Gastroesophageal sphincter (tissue), 4 donors: ENCODE measurements around the gene SYPL1. TPM values are rescaled to one million over a fixed set of nuclear protein-coding genes. Genes with fewer than 3 reads are reported as not detected.

ENCODE experiments used
- ATAC-seq: fragments of 150-250 bp; one replicate; pipeline ENCODE4 v1.9.1; 2016; ENCODE audit warnings: mild to moderate bottlenecking, moderate library complexity
- H3K27ac ChIP-seq, 4 donors: fragments of 200-600 bp; sonication (generic) in 3 of 4; 1 replicate in 3 of 4; 2 replicates in 1 of 4; pipeline ENCODE4 v1.5.1; 2016 to 2019
- H3K27me3 ChIP-seq: fragments of 200-600 bp; sonication (generic); one replicate; pipeline ENCODE4 v1.5.1; 2019
- H3K36me3 ChIP-seq, 2 donors: fragments of 200-600 bp; sonication (generic); one replicate each; pipeline ENCODE4 v1.5.1; 2019; ENCODE audit warnings: control low read depth in 1 of 2
- H3K4me1 ChIP-seq, 3 donors: fragments of 200-600 bp; sonication (generic); 1 replicate in 2 of 3; 2 replicates in 1 of 3; pipeline ENCODE4 v1.5.1; 2016 to 2019; ENCODE audit warnings: control low read depth in 2 of 3
- H3K4me3 ChIP-seq, 2 donors: fragments of 200-600 bp; sonication (generic); one replicate each; pipeline ENCODE4 v1.5.1; 2019; ENCODE audit warnings: mild to moderate bottlenecking in 1 of 2, moderate library complexity in 1 of 2
- H3K9me3 ChIP-seq, 3 donors: fragments of 200-600 bp; sonication (generic); one replicate each; pipeline ENCODE4 v1.5.1; 2017 to 2019; ENCODE audit warnings: control low read depth in 2 of 3
- EP300 ChIP-seq: sonication (generic); formaldehyde crosslinking; IDR thresholded peaks from one replicate; pipeline ENCODE4 v1.6.1; 2017; ENCODE audit warnings: antibody characterized with exemption, mild to moderate bottlenecking
- POLR2A ChIP-seq, 2 donors: fragments of 450-650 bp; IDR thresholded peaks; one replicate each; pipeline ENCODE4 v1.6.1; 2017; ENCODE audit warnings: antibody characterized with exemption in 2 of 2, mild to moderate bottlenecking in 2 of 2, moderate library complexity in 1 of 2
- POLR2AphosphoS5 ChIP-seq: sonication (generic); formaldehyde crosslinking; IDR thresholded peaks from one replicate; pipeline ENCODE4 v1.6.1; 2017; ENCODE audit warnings: antibody characterized with exemption
- WGBS, 2 donors: methylation state at CpG; one replicate each; pipeline ENCODE4 v1.1.5; 2018; ENCODE audit warnings: low coverage in 1 of 2; 5-methylcytosine and 5-hydroxymethylcytosine counted together
- total RNA-seq, 4 donors: library from RNA; depleted of rRNA; stranded (reverse); fragments of >200 nt; gene quantifications; one replicate each; pipeline ENCODE4 v1.1.0, GENCODE V29; 2016
- TF ChIP-seq, protein P1 (sequence below), 4 experiments: fragments of 200-600 bp in 2 of 4; fragments of 450-650 bp in 2 of 4; sonication (generic) in 1 of 4; IDR thresholded peaks; one replicate each; pipeline ENCODE4 v1.5.1; 2017 to 2019; ENCODE audit warnings: antibody characterized with exemption in 4 of 4, mild to moderate bottlenecking in 2 of 4, moderate library complexity in 2 of 4

The SYPL1 gene
- total RNA-seq, 4 donors from 2014 or later, result 80.0 to 132 (median 93.2) TPM

DNA sequence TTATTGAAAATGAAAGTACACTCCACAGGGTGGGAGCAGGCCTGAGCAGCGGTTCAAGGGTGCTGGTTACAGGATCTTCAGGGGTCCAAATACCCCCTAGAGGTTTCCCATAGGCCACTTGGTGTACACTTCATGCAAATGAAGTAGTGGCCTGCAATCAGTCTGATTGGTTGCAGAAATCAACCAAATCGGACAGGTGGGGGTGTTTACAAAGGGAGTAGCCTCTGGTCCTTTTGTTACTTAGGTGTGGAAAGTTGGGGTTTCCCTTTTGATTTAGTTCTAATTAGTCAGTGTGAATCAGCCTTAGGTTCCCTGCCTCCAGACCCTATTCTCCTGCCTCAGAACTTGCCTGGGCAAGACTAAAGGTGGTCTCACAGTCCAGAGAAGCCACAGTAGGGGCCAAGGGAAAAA lies 49.6 kb downstream of the SYPL1 start:
- H3K36me3 ChIP-seq, result no peaks in the 10 kb centered on the region
- no peak for ATAC-seq
- no peak for TF ChIP-seq EP300
- TF ChIP-seq, protein P1, sequence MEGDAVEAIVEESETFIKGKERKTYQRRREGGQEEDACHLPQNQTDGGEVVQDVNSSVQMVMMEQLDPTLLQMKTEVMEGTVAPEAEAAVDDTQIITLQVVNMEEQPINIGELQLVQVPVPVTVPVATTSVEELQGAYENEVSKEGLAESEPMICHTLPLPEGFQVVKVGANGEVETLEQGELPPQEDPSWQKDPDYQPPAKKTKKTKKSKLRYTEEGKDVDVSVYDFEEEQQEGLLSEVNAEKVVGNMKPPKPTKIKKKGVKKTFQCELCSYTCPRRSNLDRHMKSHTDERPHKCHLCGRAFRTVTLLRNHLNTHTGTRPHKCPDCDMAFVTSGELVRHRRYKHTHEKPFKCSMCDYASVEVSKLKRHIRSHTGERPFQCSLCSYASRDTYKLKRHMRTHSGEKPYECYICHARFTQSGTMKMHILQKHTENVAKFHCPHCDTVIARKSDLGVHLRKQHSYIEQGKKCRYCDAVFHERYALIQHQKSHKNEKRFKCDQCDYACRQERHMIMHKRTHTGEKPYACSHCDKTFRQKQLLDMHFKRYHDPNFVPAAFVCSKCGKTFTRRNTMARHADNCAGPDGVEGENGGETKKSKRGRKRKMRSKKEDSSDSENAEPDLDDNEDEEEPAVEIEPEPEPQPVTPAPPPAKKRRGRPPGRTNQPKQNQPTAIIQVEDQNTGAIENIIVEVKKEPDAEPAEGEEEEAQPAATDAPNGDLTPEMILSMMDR (IDR thresholded peaks at IDR 0.05), result no peak
- no peak for TF ChIP-seq POLR2A (IDR thresholded peaks at IDR 0.05)
- TF ChIP-seq POLR2AphosphoS5, result no peak
- no peaks in the 10 kb centered on the region for H3K9me3 ChIP-seq
- H3K27ac ChIP-seq, result peak overlapping the region in 1 of 4 donors; percentile 1
- H3K4me1 ChIP-seq, result peaks cover 6 to 84% (median 14%) of the 10 kb centered on the region in 3 donors
- H3K27me3 ChIP-seq, result no peaks in the 10 kb centered on the region
- 83% methylated on average over 1 of the region's 2 CpGs; no CpG with 5 or more reads in 1 of the 2 donors for WGBS, 2 donors
- H3K4me3 ChIP-seq, result no peak overlapping the region

DNA sequence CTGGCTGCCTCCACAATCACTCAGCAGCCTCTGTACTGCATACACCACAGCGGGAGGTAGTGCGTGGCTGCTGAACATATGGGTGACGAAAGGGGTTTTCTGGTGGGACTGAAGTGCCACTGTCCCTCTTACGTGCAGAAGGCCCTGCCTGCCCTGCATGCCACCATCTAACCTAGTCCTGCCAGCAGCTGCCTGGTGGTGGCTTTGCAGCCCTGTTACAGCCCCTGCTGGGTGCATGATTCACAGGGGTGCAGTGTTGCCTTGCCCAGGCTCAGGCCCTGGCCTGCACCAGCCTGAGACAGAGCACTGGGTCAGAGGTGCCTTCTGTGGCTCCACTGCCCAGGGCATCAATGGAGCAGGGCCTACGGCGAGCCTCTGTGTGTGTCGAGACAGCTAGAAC lies 50.1 kb downstream of the SYPL1 start:
- no peaks in the 10 kb centered on the region for H3K36me3 ChIP-seq

DNA sequence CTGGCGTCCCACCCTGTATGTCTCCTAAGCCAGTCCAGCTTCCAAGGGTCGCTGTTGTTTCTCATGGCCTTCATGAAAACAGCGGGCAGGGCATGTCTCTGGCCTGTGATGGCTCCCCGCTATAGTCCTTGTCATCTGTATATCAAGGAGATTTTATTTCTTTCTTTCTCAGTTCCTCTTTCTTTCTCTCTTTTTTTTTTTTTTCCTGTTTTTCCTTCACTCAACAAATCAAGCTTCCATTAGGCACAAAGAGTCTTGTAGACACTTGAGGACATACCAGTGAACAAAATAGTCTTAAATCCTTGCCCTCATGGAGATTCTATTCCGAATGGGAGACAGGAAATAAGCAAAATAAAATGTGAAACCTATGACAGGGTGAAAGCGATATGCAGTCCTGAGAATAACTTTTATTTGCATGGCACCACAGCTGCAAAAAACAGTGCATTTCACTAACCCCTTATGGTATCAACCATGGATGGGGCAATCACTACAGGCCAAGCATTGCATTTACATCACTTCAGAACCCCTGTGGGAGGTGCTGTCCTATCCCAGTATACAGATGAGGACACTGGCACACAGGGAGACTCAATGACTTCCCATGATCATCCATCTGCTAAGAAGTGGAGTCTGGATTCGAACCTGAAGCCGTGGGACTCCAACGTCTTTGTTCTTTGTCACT lies 50.7 kb downstream of the SYPL1 start:
- Histone ChIP-seq H3K27me3 (no peaks in the 10 kb centered on the region), H3K9me3 (no peaks in the 10 kb centered on the region), H3K4me1 (peaks cover 6 to 84% (median 18%) of the 10 kb centered on the region in 3 donors), H3K27ac (no peak overlapping the region), H3K4me3 (no peak overlapping the region), H3K36me3 (no peaks in the 10 kb centered on the region)
- ATAC-seq, result no peak
- WGBS, 2 donors, result 95% methylated on average over 8 of the region's 9 CpGs; no CpG with 5 or more reads in 1 of the 2 donors
- TF ChIP-seq EP300, result no peak
- TF ChIP-seq POLR2AphosphoS5, result no peak
- no peak for TF ChIP-seq POLR2A (IDR thresholded peaks at IDR 0.05)
- TF ChIP-seq, protein P1 (IDR thresholded peaks at IDR 0.05), result no peak

More for the DNA sequence above, 50.1 kb downstream of the SYPL1 start:
- H3K9me3 ChIP-seq, result no peaks in the 10 kb centered on the region
- no peak overlapping the region for H3K4me3 ChIP-seq
- TF ChIP-seq EP300, result no peak
- TF ChIP-seq, protein P1 (IDR thresholded peaks at IDR 0.05), result no peak
- no peak for TF ChIP-seq POLR2AphosphoS5
- no peak for TF ChIP-seq POLR2A (IDR thresholded peaks at IDR 0.05)
- H3K27me3 ChIP-seq, result no peaks in the 10 kb centered on the region
- H3K4me1 ChIP-seq, result peaks cover 6 to 86% (median 18%) of the 10 kb centered on the region in 3 donors
- 94% methylated on average over 3 of the region's 7 CpGs; no CpG with 5 or more reads in 1 of the 2 donors for WGBS, 2 donors
- no peak for ATAC-seq
- H3K27ac ChIP-seq, result no peak overlapping the region

DNA sequence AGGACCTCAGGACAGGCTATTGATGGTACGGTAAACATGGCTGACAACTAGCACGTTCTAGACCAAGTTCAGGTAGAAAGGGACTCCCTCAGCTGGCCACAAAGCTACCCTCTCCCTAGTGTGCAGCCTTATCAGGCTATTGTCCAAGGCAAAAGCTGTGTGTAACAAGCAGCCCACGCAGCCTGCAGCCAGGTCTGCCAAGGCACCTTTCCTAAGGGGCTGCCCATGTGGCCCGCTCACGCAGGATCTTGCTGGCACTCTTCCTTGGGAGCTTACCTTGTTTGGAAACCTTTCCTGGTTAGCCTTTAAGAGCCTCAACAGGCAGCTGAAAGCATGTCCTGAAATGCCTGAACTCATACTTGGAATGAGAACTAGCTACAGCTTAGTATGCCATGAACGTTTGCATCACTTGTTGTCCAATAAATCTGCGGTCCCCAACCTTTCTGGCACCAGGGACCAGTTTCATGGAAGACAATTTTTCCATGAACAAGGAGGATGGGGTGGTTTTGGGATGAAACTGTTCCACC lies 51.7 kb downstream of the SYPL1 start:
- Histone ChIP-seq H3K4me3 (no peak overlapping the region), H3K27ac (no peak overlapping the region), H3K27me3 (no peaks in the 10 kb centered on the region), H3K36me3 (no peaks in the 10 kb centered on the region), H3K9me3 (no peaks in the 10 kb centered on the region), H3K4me1 (peaks cover 6 to 74% (median 11%) of the 10 kb centered on the region in 3 donors)
- TF ChIP-seq EP300 (no peak), POLR2A (IDR thresholded peaks at IDR 0.05) (no peak), POLR2AphosphoS5 (no peak)
- TF ChIP-seq, protein P1 (IDR thresholded peaks at IDR 0.05), result no peak
- no peak for ATAC-seq
- WGBS, 2 donors, result 80 to 91% methylated on average over 1 to 6 of the region's 7 CpGs

DNA sequence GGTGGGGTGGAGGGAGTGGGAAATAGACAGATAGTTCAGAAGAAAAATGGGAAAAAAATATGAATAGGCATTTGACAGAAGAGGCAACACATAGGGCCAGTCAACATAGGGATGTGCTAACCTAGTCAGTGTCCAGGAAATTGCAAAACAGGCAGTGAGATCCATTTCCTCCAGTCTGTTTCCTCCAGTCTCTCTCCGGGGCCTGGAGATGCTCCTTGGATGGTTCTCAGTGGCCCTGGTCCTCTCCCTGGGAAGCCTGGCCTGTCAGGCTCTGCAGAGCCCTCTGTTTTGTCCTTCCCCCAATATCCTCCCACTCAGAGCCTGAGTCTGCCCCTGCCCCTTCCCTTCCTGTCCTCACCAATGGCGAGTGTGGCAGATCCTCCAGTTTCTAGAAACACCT lies 52.6 kb downstream of the SYPL1 start:
- ATAC-seq, result no peak
- TF ChIP-seq POLR2AphosphoS5, result no peak
- H3K36me3 ChIP-seq, result no peaks in the 10 kb centered on the region
- peaks cover 4 to 65% (median 7%) of the 10 kb centered on the region in 3 donors for H3K4me1 ChIP-seq
- H3K9me3 ChIP-seq, result no peaks in the 10 kb centered on the region
- H3K27ac ChIP-seq, result peak overlapping the region in 1 of 4 donors; percentile 38
- WGBS, 2 donors, result 70 to 75% methylated on average over 1 to 2 of the region's 2 CpGs
- H3K27me3 ChIP-seq, result no peaks in the 10 kb centered on the region
- H3K4me3 ChIP-seq, result no peak overlapping the region
